Cardiac fibroblast (primary cell): ENCODE data around the gene KRT79.
A peak's percentile ranks its signal among the peaks of the same experiment; 100 is the strongest.
"Not testable (repeated sequence)": the region's sequence is repeated elsewhere in the genome, so short reads cannot be mapped to it uniquely, and the experiment has no call there.

ENCODE experiments used
- DNase-seq, 2 donors: peaks; one replicate each; pipeline versions ENCODE4 v3.0.0 to v3.0.0-alpha.2; 2010; ENCODE audit warnings: low read depth in 2 of 2
- H3K4me3 ChIP-seq, 2 donors: replicated peaks in 1 of 2; 1 replicate in 1 of 2; 2 replicates in 1 of 2; pipeline ENCODE4 v1.5.1; 2011; ENCODE audit warnings: low read depth in 2 of 2, low read length in 2 of 2, mild to moderate bottlenecking in 2 of 2, moderate library complexity in 1 of 2
- CTCF ChIP-seq: IDR thresholded peaks from one replicate; pipeline ENCODE4 v1.5.1; 2011; ENCODE audit warnings: low read depth, mild to moderate bottlenecking, low read length, inconsistent platforms

The KRT79 gene

GRCh38 chr12:52860102-52860823 lies 26.2 kb upstream of the KRT79 start:
- peak; percentile 86 to 87 for DNase-seq
- TF ChIP-seq CTCF = no peak
- no peak overlapping the region for H3K4me3 ChIP-seq

DNA sequence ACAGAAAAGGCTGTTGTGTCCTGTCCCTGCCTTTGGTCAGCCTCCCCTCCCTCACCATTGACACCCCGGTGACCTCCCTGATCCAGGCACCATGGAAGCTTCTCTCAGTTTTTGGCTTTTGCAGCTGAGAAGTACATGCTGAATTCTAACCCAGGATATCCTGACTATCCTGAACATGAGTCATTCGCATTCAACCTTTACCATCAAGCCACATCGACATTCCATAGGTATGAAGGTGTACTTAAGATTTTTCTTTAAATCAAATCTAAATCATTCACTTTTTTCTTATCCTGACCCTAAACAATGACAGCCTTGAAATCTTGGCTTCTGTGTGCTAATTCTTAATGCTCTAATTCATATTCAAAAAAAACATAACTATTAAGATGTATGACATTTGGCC lies 23.4 kb upstream of the KRT79 start:
- DNase-seq = no peak
- TF ChIP-seq CTCF = no peak
- no peak overlapping the region for H3K4me3 ChIP-seq

- TF ChIP-seq CTCF = no peak
- H3K4me3 ChIP-seq = no peak overlapping the region
- no peak for DNase-seq
These were observed 22.7 kb upstream of the KRT79 start for GRCh38 chr12:52856787-52857186.

DNA sequence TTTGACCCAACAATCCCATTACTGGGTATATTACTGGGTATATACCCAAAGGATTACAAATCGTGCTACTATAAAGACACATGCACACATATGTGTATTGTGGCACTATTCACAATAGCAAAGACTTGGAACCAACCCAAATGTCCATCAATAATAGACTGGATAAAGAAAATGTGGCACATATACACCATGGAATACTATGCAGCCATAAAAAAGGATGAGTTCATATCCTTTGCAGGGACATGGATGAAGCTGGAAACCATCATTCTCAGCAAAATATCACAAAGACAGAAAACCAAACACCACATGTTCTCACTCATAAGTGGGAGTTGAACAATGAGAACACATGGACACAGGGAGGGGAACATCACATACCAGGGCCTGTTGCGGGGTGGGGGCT lies 22.0 kb upstream of the KRT79 start:
- not testable (repeated sequence) for H3K4me3 ChIP-seq, DNase-seq

- DNase-seq = no peak
- no peak for TF ChIP-seq CTCF
- H3K4me3 ChIP-seq = no peak overlapping the region
These were observed 17.7 kb upstream of the KRT79 start for GRCh38 chr12:52851787-52852186.

GRCh38 chr12:52850681-52851080 lies 16.6 kb upstream of the KRT79 start:
- no peak for TF ChIP-seq CTCF
- no peak for DNase-seq
- H3K4me3 ChIP-seq = no peak overlapping the region

GRCh38 chr12:52849511-52849910 lies 15.4 kb upstream of the KRT79 start:
- DNase-seq = no peak
- H3K4me3 ChIP-seq = no peak overlapping the region
- no peak for TF ChIP-seq CTCF
